MM.1S (cell line): ENCODE data around the gene CHRNE.

ENCODE experiments used
- DNase-seq: peaks from one replicate; pipeline ENCODE4 v3.0.0-alpha.2; 2015
- H2AFZ ChIP-seq: fragments of 300-600 bp; sonication (generic); 2 replicates; pipeline ENCODE4 v1.6.0; 2016; ENCODE audit warnings: antibody characterized with exemption, low read length
- H3F3A ChIP-seq: fragments of 300-600 bp; sonication (generic); 2 replicates; pipeline ENCODE4 v1.6.1; 2016; ENCODE audit warnings: mild to moderate bottlenecking, antibody characterized with exemption, low read length, moderate library complexity, mixed read lengths; ENCODE audit not compliant: insufficient read depth
- H3K27ac ChIP-seq: fragments of 300-600 bp; sonication (generic); 2 replicates; pipeline ENCODE4 v1.5.1; 2016; ENCODE audit warnings: mild to moderate bottlenecking, low read length
- H3K27me3 ChIP-seq: fragments of 300-600 bp; sonication (generic); replicated peaks from 2 replicates; pipeline ENCODE4 v1.6.0; 2016; ENCODE audit warnings: low read length; ENCODE audit not compliant: insufficient read depth
- H3K36me3 ChIP-seq: fragments of 300-600 bp; sonication (generic); replicated peaks from 2 replicates; pipeline ENCODE4 v1.6.1; 2016; ENCODE audit warnings: mild to moderate bottlenecking, low read length, mixed read lengths; ENCODE audit not compliant: insufficient read depth
- H3K4me1 ChIP-seq: fragments of 300-600 bp; sonication (generic); 2 replicates; pipeline ENCODE4 v1.6.1; 2016; ENCODE audit warnings: low read length, mixed read lengths
- H3K4me2 ChIP-seq: fragments of 300-600 bp; sonication (generic); 2 replicates; pipeline ENCODE4 v1.6.0; 2016; ENCODE audit warnings: low read depth, low read length
- H3K4me3 ChIP-seq: fragments of 300-600 bp; sonication (generic); 2 replicates; pipeline ENCODE4 v1.5.1; 2016; ENCODE audit warnings: low read length, mixed read lengths
- H3K79me2 ChIP-seq: fragments of 300-600 bp; sonication (generic); 2 replicates; pipeline ENCODE4 v1.6.1; 2016; ENCODE audit warnings: mixed run types, low read length, mixed read lengths
- H3K9ac ChIP-seq: fragments of 300-600 bp; sonication (generic); 2 replicates; pipeline ENCODE4 v1.6.1; 2016; ENCODE audit warnings: low read length, mixed read lengths
- H3K9me2 ChIP-seq: fragments of 300-600 bp; sonication (generic); replicated peaks from 2 replicates; pipeline ENCODE4 v1.6.1; 2016; ENCODE audit warnings: mild to moderate bottlenecking, low read length, mixed read lengths; ENCODE audit not compliant: insufficient read depth
- H3K9me3 ChIP-seq: fragments of 300-600 bp; sonication (generic); replicated peaks from 2 replicates; pipeline ENCODE4 v1.6.1; 2016; ENCODE audit warnings: mild to moderate bottlenecking, low read length, mixed read lengths; ENCODE audit not compliant: insufficient read depth
- H4K20me1 ChIP-seq: fragments of 300-600 bp; sonication (generic); 2 replicates; pipeline ENCODE4 v1.6.1; 2016; ENCODE audit warnings: mild to moderate bottlenecking, low read length, moderate library complexity, mixed read lengths; ENCODE audit not compliant: insufficient read depth
- CTCF ChIP-seq: fragments of 300-600 bp; sonication (generic); IDR thresholded peaks from 2 replicates; pipeline ENCODE4 v1.5.1; 2016; ENCODE audit warnings: antibody characterized with exemption, low read length, mixed read lengths
- EZH2 ChIP-seq: fragments of 300-600 bp; sonication (generic); optimal IDR thresholded peaks from 2 replicates; pipeline ENCODE3; 2017; ENCODE audit warnings: low read depth, mild to moderate bottlenecking, antibody characterized with exemption, low read length, mixed read lengths
- EZH2phosphoT487 ChIP-seq: fragments of 300-600 bp; sonication (generic); IDR thresholded peaks from 2 replicates; pipeline ENCODE4 v1.6.1; 2018; ENCODE audit warnings: antibody characterized with exemption, low read length

The CHRNE gene

GRCh38 chr17:4903051-4903818 is at the start of gene CHRNE:
Gene CHRNE, minus strand, starts transcription at chr17:4903098. Its CDS starts 35 bp downstream, at chr17:4903063.
- Histone ChIP-seq H3K79me2 (no peaks in the 10 kb centered on the region), H3K9ac (no peak within 1 kb of the TSS), H3F3A (peaks cover 11% of the 10 kb centered on the region), H3K9me2 (no peaks in the 10 kb centered on the region), H3K9me3 (no peaks in the 10 kb centered on the region), H3K27ac (peak within 1 kb of the TSS; percentile 12; the same call in 1 of the 2 replicates), H3K27me3 (no peaks in the 10 kb centered on the region), H2AFZ (peak within 1 kb of the TSS; percentile 43), H3K4me2 (peak within 1 kb of the TSS; percentile 77), H3K36me3 (no peaks in the 10 kb centered on the region), H3K4me3 (peak within 1 kb of the TSS; percentile 37), H4K20me1 (no peaks in the 10 kb centered on the region), H3K4me1 (peaks cover 12% of the 10 kb centered on the region)
- peak; percentile 67 for DNase-seq
- TF ChIP-seq EZH2 (no peak), EZH2phosphoT487 (no peak), CTCF (peak; percentile 75)

GRCh38 chr17:4951486-4951885 is 48.6 kb upstream of the CHRNE start:
- Histone ChIP-seq H3F3A (peaks cover 33% of the 10 kb centered on the region), H3K27ac (no peak overlapping the region), H3K4me1 (peaks cover 15% of the 10 kb centered on the region; the same call in 1 of the 2 replicates), H3K4me3 (no peak overlapping the region), H3K4me2 (peak overlapping the region; percentile 97; the same call in 1 of the 2 replicates), H3K9me3 (no peaks in the 10 kb centered on the region), H3K79me2 (peaks cover 24% of the 10 kb centered on the region), H3K27me3 (no peaks in the 10 kb centered on the region), H2AFZ (no peak overlapping the region), H4K20me1 (peaks cover 7% of the 10 kb centered on the region), H3K9ac (no peak overlapping the region), H3K9me2 (no peaks in the 10 kb centered on the region), H3K36me3 (no peaks in the 10 kb centered on the region)
- TF ChIP-seq CTCF (no peak), EZH2 (no peak), EZH2phosphoT487 (no peak)
- DNase-seq = no peak

GRCh38 chr17:4950746-4951204 is 47.9 kb upstream of the CHRNE start, which contains the start of gene ENO3:
Gene ENO3, plus strand, starts transcription at chr17:4951119. Its CDS starts 711 bp downstream, at chr17:4951830.
- H2AFZ ChIP-seq = peak within 1 kb of the TSS; percentile 83
- peak within 1 kb of the TSS; percentile 97 for H3K4me2 ChIP-seq
- H3K36me3 ChIP-seq = no peaks in the 10 kb centered on the region
- TF ChIP-seq EZH2 = no peak
- TF ChIP-seq EZH2phosphoT487 = no peak
- no peak for TF ChIP-seq CTCF
- no peaks in the 10 kb centered on the region for H3K9me3 ChIP-seq
- DNase-seq = no peak
- peaks cover 39% of the 10 kb centered on the region for H3F3A ChIP-seq
- H3K9me2 ChIP-seq = no peaks in the 10 kb centered on the region
- peak within 1 kb of the TSS; percentile 99 for H3K9ac ChIP-seq
- H3K27me3 ChIP-seq = no peaks in the 10 kb centered on the region
- peaks cover 12% of the 10 kb centered on the region for H4K20me1 ChIP-seq
- H3K4me1 ChIP-seq = peaks cover 21% of the 10 kb centered on the region
- peak within 1 kb of the TSS; percentile 81 for H3K4me3 ChIP-seq
- peaks cover 31% of the 10 kb centered on the region for H3K79me2 ChIP-seq
- H3K27ac ChIP-seq = peak within 1 kb of the TSS; percentile 100
